ENCODE measurements around the gene YEATS2. TPM values are rescaled to one million over a fixed set of nuclear protein-coding genes. Genes with fewer than 3 reads are reported as not detected.
A peak's percentile ranks its signal among the peaks of the same experiment; 100 is the strongest.

Gene YEATS2
- total RNA-seq, 4 donors from 2014 or later, result 5.7 to 10.8 (median 9.3) TPM

GRCh38 chr3:183845608-183846288 lies 148.2 kb downstream of the YEATS2 start:
- ATAC-seq (no peak), DNase-seq (no peak)
- no peak overlapping the region for H3K4me3 ChIP-seq
- TF ChIP-seq POLR2A (IDR thresholded peaks at IDR 0.05), result no peak
- TF ChIP-seq CTCF (IDR thresholded peaks at IDR 0.05 in 4 of 5, conservative IDR thresholded peaks at IDR 0.05 in 1 of 5), result no peak
- H3K27ac ChIP-seq, result no peak overlapping the region
- H3K36me3 ChIP-seq, result peaks cover 0 to 61% of the 10 kb centered on the region in 2 donors
- peaks cover 0 to 6% of the 10 kb centered on the region in 2 donors for H3K4me1 ChIP-seq
- in situ Hi-C loops (cut with MboI; ENCODE audit: low sequenced_read_pairs in 4 of 4), result no loop called here
- H3K9me3 ChIP-seq, result no peaks in the 10 kb centered on the region
- intact Hi-C loops (cut with DNase I; ENCODE audit: low total_unique reads), result no loop called here
- H3K27me3 ChIP-seq, result no peaks in the 10 kb centered on the region

GRCh38 chr3:183854318-183855035 lies 156.9 kb downstream of the YEATS2 start:
- Histone ChIP-seq H3K9me3 (no peaks in the 10 kb centered on the region), H3K36me3 (no peaks in the 10 kb centered on the region), H3K4me3 (no peak overlapping the region), H3K27me3 (no peaks in the 10 kb centered on the region), H3K27ac (no peak overlapping the region), H3K4me1 (peaks cover 5 to 19% of the 10 kb centered on the region in 2 donors)
- in situ Hi-C loops (cut with MboI; ENCODE audit: low sequenced_read_pairs in 4 of 4), result no loop called here
- ATAC-seq (no peak), DNase-seq (no peak)
- TF ChIP-seq POLR2A (IDR thresholded peaks at IDR 0.05) (no peak), CTCF (IDR thresholded peaks at IDR 0.05 in 4 of 5, conservative IDR thresholded peaks at IDR 0.05 in 1 of 5) (no peak)
- intact Hi-C loops (cut with DNase I; ENCODE audit: low total_unique reads), result no loop called here

GRCh38 chr3:183857863-183858262 lies 160.3 kb downstream of the YEATS2 start:
- intact Hi-C loops (cut with DNase I; ENCODE audit: low total_unique reads) (no loop called here), in situ Hi-C loops (cut with MboI; ENCODE audit: low sequenced_read_pairs in 4 of 4) (no loop called here)
- no peak for DNase-seq
- Histone ChIP-seq H3K27me3 (no peaks in the 10 kb centered on the region), H3K4me3 (no peak overlapping the region), H3K27ac (peak overlapping the region in 2 of 4 donors; percentile 2 to 25), H3K4me1 (peaks cover 5 to 19% of the 10 kb centered on the region in 2 donors), H3K9me3 (no peaks in the 10 kb centered on the region), H3K36me3 (peaks cover 0 to 26% of the 10 kb centered on the region in 2 donors)
- TF ChIP-seq POLR2A (IDR thresholded peaks at IDR 0.05) (no peak), CTCF (IDR thresholded peaks at IDR 0.05 in 4 of 5, conservative IDR thresholded peaks at IDR 0.05 in 1 of 5) (no peak)
- ATAC-seq, result no peak

Other genes starting within 250 kb of the YEATS2 start
- under 1 TPM; 0.15 to 0.31 (median 0.30) TPM for gene KLHL6, start 142.1 kb upstream of the YEATS2 start, total RNA-seq
- gene KLHL24, start 62.2 kb upstream of the YEATS2 start, total RNA-seq, result 100 to 1,000 TPM; 118 to 301 (median 222) TPM
- 10 to 100 TPM in 2 of 4 donors, 1 to 10 TPM in 2; 2.5 to 13.8 (median 9.7) TPM for gene MAP6D1, start 127.8 kb downstream of the YEATS2 start, total RNA-seq
- 10 to 100 TPM; 30.5 to 49.5 (median 41.3) TPM for gene PARL, start 187.1 kb downstream of the YEATS2 start, total RNA-seq